Left lung (tissue), 14 donors: ENCODE measurements around the gene DAZAP1. TPM values are rescaled to one million over a fixed set of nuclear protein-coding genes. Genes with fewer than 3 reads are reported as not detected.
A peak's percentile ranks its signal among the peaks of the same experiment; 100 is the strongest.

ENCODE experiments used
- ATAC-seq: fragments of 200-7000 bp; cut with Tn5 transposase; one replicate; pipeline ENCODE4 v1.9.1; 2020; ENCODE audit warnings: moderate library complexity
- DNase-seq, 4 donors: peaks; one replicate each; pipeline ENCODE4 v3.0.0-alpha.2; 2013 to 2020
- H3K27ac ChIP-seq, 2 donors: fragments of 200-600 bp; sonication (generic) in 1 of 2; one replicate each; pipeline versions ENCODE4 v1.5.0 to v1.8.0; 2020 to 2021
- H3K27me3 ChIP-seq, 2 donors: fragments of 200-600 bp; sonication (generic) in 1 of 2; one replicate each; pipeline versions ENCODE4 v1.5.0 to v1.8.0; 2020 to 2021
- H3K36me3 ChIP-seq, 2 donors: fragments of 200-600 bp; sonication (generic) in 1 of 2; one replicate each; pipeline versions ENCODE4 v1.5.0 to v1.8.0; 2020 to 2021
- H3K4me1 ChIP-seq, 2 donors: fragments of 200-600 bp; one replicate each; pipeline ENCODE4 v1.8.0; 2021
- H3K4me3 ChIP-seq, 2 donors: fragments of 200-600 bp; sonication (generic) in 1 of 2; one replicate each; pipeline versions ENCODE4 v1.5.0 to v1.8.0; 2020 to 2021; ENCODE audit warnings: mild to moderate bottlenecking in 1 of 2
- H3K9me3 ChIP-seq, 2 donors: fragments of 200-600 bp; sonication (generic) in 1 of 2; one replicate each; pipeline versions ENCODE4 v1.5.0 to v1.8.0; 2020 to 2021
- CTCF ChIP-seq, 2 donors: fragments of 200-600 bp; sonication (generic) in 1 of 2; IDR thresholded peaks; one replicate each; pipeline versions ENCODE4 v1.5.0 to v1.8.0; 2021; ENCODE audit warnings: antibody characterized with exemption in 2 of 2
- intact Hi-C, 2 donors: fragments of 100-400 bp; cut with DNase I; formaldehyde crosslinking; loops; one replicate each; pipeline versions ENCODE4 v1.11.2 to v1.14.2; 2022
- long read RNA-seq, 12 donors: library from polyadenylated mRNA in 2 of 12; unstranded in 2 of 12; transcript quantifications; one replicate each; pipeline ENCODE4 v2.0.0 and lab custom pipeline, GENCODE V29; 2019 to 2026
- polyA plus RNA-seq, 6 donors: library from polyadenylated mRNA; unstranded; fragments of 120-200 nt; gene quantifications; one replicate each; pipeline ENCODE4 v1.2.1, GENCODE V29; 2013; ENCODE audit not compliant: insufficient read length in 6 of 6
- total RNA-seq, 2 donors: library from RNA; stranded (reverse); fragmentation: NEBNext Ultra II Directional; extraction: Animal tissue kit (Norgen Biotek cat#: 25700); gene quantifications; one replicate each; pipeline ENCODE4 v1.2.1, GENCODE V29; 2021
- donor health status: DM: no; HTN: yes; CAD: no.
- donor health status: DM: no; HTN: no; CAD: no.

Gene DAZAP1
- total RNA-seq (100 to 1,000 TPM in 1 of 2 donors, 10 to 100 TPM in 1; 87.6 to 132 TPM), polyA plus RNA-seq (100 to 1,000 TPM in 1 of 6 donors, 10 to 100 TPM in 5; 86.4 to 108 (median 93.7) TPM)
- long read RNA-seq, donor 1, transcript DAZAP1-208 (1 exons, 3,642 nt), result major isoform, 52 of 81 reads
- long read RNA-seq, donor 1, transcript DAZAP1-201 (12 exons, 2,160 nt), result minor isoform, 10 of 81 reads
- long read RNA-seq, donor 1, partial matches to known transcripts, result 10 of 81 reads
- long read RNA-seq, donor 1, other reads (novel, unspliced or antisense), result 0 of 81 reads
- long read RNA-seq, donor 2, transcript DAZAP1-201 (12 exons, 2,160 nt), result minor isoform, 15 of 134 reads
- long read RNA-seq, donor 2, transcript DAZAP1-208 (1 exons, 3,642 nt), result major isoform, 93 of 134 reads
- long read RNA-seq, donor 2, partial matches to known transcripts, result 19 of 134 reads
- long read RNA-seq, donor 2, other reads (novel, unspliced or antisense), result 0 of 134 reads
- long read RNA-seq, donor 3, transcript DAZAP1-208 (1 exons, 3,642 nt), result major isoform, 23 of 46 reads
- long read RNA-seq, donor 3, transcript DAZAP1-201 (12 exons, 2,160 nt), result minor isoform, 19 of 46 reads
- long read RNA-seq, donor 3, partial matches to known transcripts, result 0 of 46 reads
- long read RNA-seq, donor 3, other reads (novel, unspliced or antisense), result 0 of 46 reads
- long read RNA-seq, donor 4, result 0 reads
- long read RNA-seq, donor 5, transcript DAZAP1-208 (1 exons, 3,642 nt), result major isoform, 55 of 62 reads
- long read RNA-seq, donor 5, partial matches to known transcripts, result 0 of 62 reads
- long read RNA-seq, donor 5, other reads (novel, unspliced or antisense), result 0 of 62 reads
- long read RNA-seq, donor 6, transcript DAZAP1-211 (12 exons, 2,157 nt), result minor isoform, 5 of 53 reads
- long read RNA-seq, donor 6, transcript DAZAP1-208 (1 exons, 3,642 nt), result major isoform, 34 of 53 reads
- long read RNA-seq, donor 6, transcript DAZAP1-201 (12 exons, 2,160 nt), result minor isoform, 9 of 53 reads
- long read RNA-seq, donor 6, partial matches to known transcripts, result 0 of 53 reads
- long read RNA-seq, donor 6, other reads (novel, unspliced or antisense), result 0 of 53 reads
- long read RNA-seq, donor 7, transcript DAZAP1-208 (1 exons, 3,642 nt), result major isoform, 12 of 28 reads
- long read RNA-seq, donor 7, transcript DAZAP1-201 (12 exons, 2,160 nt), result minor isoform, 10 of 28 reads
- long read RNA-seq, donor 7, partial matches to known transcripts, result 0 of 28 reads
- long read RNA-seq, donor 7, other reads (novel, unspliced or antisense), result 0 of 28 reads
- long read RNA-seq, donor 8, transcript DAZAP1-208 (1 exons, 3,642 nt), result major isoform, 30 of 52 reads
- long read RNA-seq, donor 8, transcript DAZAP1-201 (12 exons, 2,160 nt), result minor isoform, 11 of 52 reads
- long read RNA-seq, donor 8, partial matches to known transcripts, result 5 of 52 reads
- long read RNA-seq, donor 8, other reads (novel, unspliced or antisense), result 0 of 52 reads
- long read RNA-seq, donor 9, partial matches to known transcripts, result 0 of 4 reads
- long read RNA-seq, donor 9, other reads (novel, unspliced or antisense), result 0 of 4 reads
- long read RNA-seq, donor 10, partial matches to known transcripts, result 0 of 1 reads
- long read RNA-seq, donor 10, other reads (novel, unspliced or antisense), result 0 of 1 reads
- long read RNA-seq, donor 11, result 0 reads
- long read RNA-seq, donor 12, transcript DAZAP1-201 (12 exons, 2,160 nt), result minor isoform, 7 of 655 reads
- long read RNA-seq, donor 12, transcript DAZAP1-208 (1 exons, 3,642 nt), result major isoform, 26 of 655 reads
- long read RNA-seq, donor 12, transcript DAZAP1-205 (12 exons, 2,086 nt), result minor isoform, 5 of 655 reads
- long read RNA-seq, donor 12, partial matches to known transcripts, result 66 of 655 reads
- long read RNA-seq, donor 12, other reads (novel, unspliced or antisense), result 548 of 655 reads

- H3K27ac ChIP-seq, result peak within 1 kb of the TSS; percentile 90 to 94
- TF ChIP-seq CTCF (IDR thresholded peaks at IDR 0.05), result no peak
- no peak for ATAC-seq
- DNase-seq, result peak in 1 of 4 donors; percentile 89
- peaks cover 42 to 67% of the 10 kb centered on the region in 2 donors for H3K4me1 ChIP-seq
- H3K4me3 ChIP-seq, result peak within 1 kb of the TSS; percentile 91 to 97
- intact Hi-C loops, result no loop called here
- peaks cover 0 to 14% of the 10 kb centered on the region in 2 donors for H3K27me3 ChIP-seq
- peaks cover 0 to 10% of the 10 kb centered on the region in 2 donors for H3K36me3 ChIP-seq
- no peaks in the 10 kb centered on the region for H3K9me3 ChIP-seq
Measured at GRCh38 chr19:1407528-1408299, at the start of gene DAZAP1. Gene DAZAP1 (plus strand): TSS chr19:1407586. CDS start chr19:1407774, 188 bp downstream.

- DNase-seq (no peak), ATAC-seq (no peak)
- Histone ChIP-seq H3K27me3 (no peaks in the 10 kb centered on the region), H3K36me3 (peaks cover 0 to 73% of the 10 kb centered on the region in 2 donors), H3K27ac (peak overlapping the region; percentile 16 to 62), H3K9me3 (no peaks in the 10 kb centered on the region), H3K4me1 (peaks cover 18 to 51% of the 10 kb centered on the region in 2 donors), H3K4me3 (peak overlapping the region in 1 of 2 donors; percentile 10)
- no peak for TF ChIP-seq CTCF (IDR thresholded peaks at IDR 0.05)
- intact Hi-C loops, result no loop called here
Measured at GRCh38 chr19:1360126-1360817, 47.1 kb upstream of the DAZAP1 start.

- ATAC-seq (peak; percentile 65), DNase-seq (peak in 2 of 4 donors; percentile 49 to 71)
- H3K27me3 ChIP-seq, result no peaks in the 10 kb centered on the region
- peak overlapping the region; percentile 9 to 10 for H3K4me3 ChIP-seq
- no peaks in the 10 kb centered on the region for H3K9me3 ChIP-seq
- peaks cover 0 to 79% of the 10 kb centered on the region in 2 donors for H3K36me3 ChIP-seq
- H3K4me1 ChIP-seq, result peaks cover 18 to 47% of the 10 kb centered on the region in 2 donors
- H3K27ac ChIP-seq, result peak overlapping the region; percentile 16 to 62
- TF ChIP-seq CTCF (IDR thresholded peaks at IDR 0.05), result no peak
- intact Hi-C loops, result no loop called here
Measured at GRCh38 chr19:1360818-1361461, 46.4 kb upstream of the DAZAP1 start.
